ENCODE data around the gene TRAIP. TPM values are rescaled to one million over a fixed set of nuclear protein-coding genes. Genes with fewer than 3 reads are reported as not detected.

Gene TRAIP
- total RNA-seq, 4 donors from 2014 or later = 2.3 to 10.1 (median 4.1) TPM

- intact Hi-C loops (cut with DNase I) = no loop called here
- DNase-seq = no peak
- Histone ChIP-seq H3K9me3 (no peaks in the 10 kb centered on the region), H3K4me3 (no peak overlapping the region), H3K27ac (no peak overlapping the region), H3K27me3 (no peaks in the 10 kb centered on the region), H3K4me1 (peaks cover 11 to 67% (median 30%) of the 10 kb centered on the region in 3 donors), H3K36me3 (peaks cover 0 to 84% (median 5%) of the 10 kb centered on the region in 3 donors)
- no peak for TF ChIP-seq CTCF (IDR thresholded peaks at IDR 0.05)
- no peak for TF ChIP-seq POLR2A (IDR thresholded peaks at IDR 0.05)
- WGBS, 2 donors = 53 to 68% methylated on average over 2 to 4 of the region's 4 CpGs
These were observed 76.0 kb downstream of the TRAIP start for GRCh38 chr3:49780080-49780974.

GRCh38 chr3:49779358-49780079 lies 76.8 kb downstream of the TRAIP start:
- H3K36me3 ChIP-seq = peaks cover 0 to 83% (median 5%) of the 10 kb centered on the region in 3 donors
- H3K27ac ChIP-seq = no peak overlapping the region
- intact Hi-C loops (cut with DNase I) = no loop called here
- no peaks in the 10 kb centered on the region for H3K27me3 ChIP-seq
- TF ChIP-seq POLR2A (IDR thresholded peaks at IDR 0.05) (no peak), CTCF (IDR thresholded peaks at IDR 0.05) (no peak)
- H3K9me3 ChIP-seq = no peaks in the 10 kb centered on the region
- 90 to 91% methylated on average over 5 of the region's 5 CpGs for WGBS, 2 donors
- no peak for DNase-seq
- H3K4me3 ChIP-seq = no peak overlapping the region
- peaks cover 5 to 62% (median 22%) of the 10 kb centered on the region in 3 donors for H3K4me1 ChIP-seq

Small RNAs within 50 kb of the gene (small RNA-seq; reads per million reads assigned to genes)
- gene RN7SL217P = 0 reads per million in 4 donors

Other genes starting within 250 kb of the TRAIP start
- gene APEH, start 182.2 kb downstream of the TRAIP start, total RNA-seq = 100 to 1,000 TPM in 1 of 4 donors, 10 to 100 TPM in 3; 60.7 to 102 (median 89.4) TPM
- gene MST1, start 167.1 kb downstream of the TRAIP start, total RNA-seq = 10 to 100 TPM in 1 of 4 donors, 1 to 10 TPM in 3; 2.3 to 12.2 (median 2.7) TPM
- 10 to 100 TPM; 14.7 to 21.8 (median 15.8) TPM for gene RNF123, start 167.0 kb downstream of the TRAIP start, total RNA-seq
- 1 to 10 TPM in 2 of 4 donors, not detected in 2; 1.3 to 2.2 TPM for gene AMIGO3, start 136.9 kb downstream of the TRAIP start, total RNA-seq
- gene GMPPB, start 132.6 kb downstream of the TRAIP start, total RNA-seq = 10 to 100 TPM; 17.7 to 49.7 (median 33.8) TPM
- gene IP6K1, start 70.0 kb downstream of the TRAIP start, total RNA-seq = 10 to 100 TPM; 23.0 to 35.1 (median 28.1) TPM
- gene CDHR4, start 56.7 kb downstream of the TRAIP start, total RNA-seq = not detected
- 10 to 100 TPM; 15.2 to 23.3 (median 19.9) TPM for gene INKA1, start 53.3 kb downstream of the TRAIP start, total RNA-seq
- gene UBA7, start 42.6 kb downstream of the TRAIP start, total RNA-seq = 10 to 100 TPM in 3 of 4 donors, 1 to 10 TPM in 1; 8.1 to 43.3 (median 33.8) TPM
- under 1 TPM in 1 of 4 donors, not detected in 3; 0.19 TPM for gene CAMKV, start 13.3 kb upstream of the TRAIP start, total RNA-seq
- gene MST1R, start 47.3 kb upstream of the TRAIP start, total RNA-seq = 10 to 100 TPM in 3 of 4 donors, 1 to 10 TPM in 1; 5.4 to 26.5 (median 14.5) TPM
- 10 to 100 TPM; 12.9 to 17.2 (median 14.1) TPM for gene MON1A, start 73.2 kb upstream of the TRAIP start, total RNA-seq
- 10 to 100 TPM; 32.2 to 85.1 (median 42.7) TPM for gene RBM6, start 83.6 kb upstream of the TRAIP start, total RNA-seq
- 100 to 1,000 TPM in 2 of 4 donors, 10 to 100 TPM in 2; 60.1 to 197 (median 107) TPM for gene RBM5, start 232.4 kb upstream of the TRAIP start, total RNA-seq